ENCODE data around the gene CLDN7.

The CLDN7 gene

GRCh38 chr17:7285679-7286078 is 23.4 kb upstream of the CLDN7 start:
- no peak overlapping the region for H3K4me3 ChIP-seq (ENCODE audit: low read depth, low read length)

GRCh38 chr17:7284911-7285310 is 22.6 kb upstream of the CLDN7 start:
- no peak for TF ChIP-seq CTCF (conservative IDR thresholded peaks at IDR 0.05; ENCODE audit: low read depth, low read length)
- no peak for DNase-seq (ENCODE audit: low read depth)
- no peak overlapping the region for H3K4me3 ChIP-seq (ENCODE audit: low read depth, low read length)

More at GRCh38 chr17:7285679-7286078, 23.4 kb upstream of the CLDN7 start:
- no peak for TF ChIP-seq CTCF (conservative IDR thresholded peaks at IDR 0.05; ENCODE audit: low read depth, low read length)
- DNase-seq (ENCODE audit: low read depth), result no peak

GRCh38 chr17:7283471-7284216 is 21.4 kb upstream of the CLDN7 start:
- no peak overlapping the region for H3K4me3 ChIP-seq (ENCODE audit: low read depth, low read length)
- DNase-seq (ENCODE audit: low read depth), result no peak
- no peak for TF ChIP-seq CTCF (conservative IDR thresholded peaks at IDR 0.05; ENCODE audit: low read depth, low read length)

- H3K4me3 ChIP-seq (ENCODE audit: low read depth, low read length), result no peak overlapping the region
- TF ChIP-seq CTCF (conservative IDR thresholded peaks at IDR 0.05; ENCODE audit: low read depth, low read length), result no peak
- no peak for DNase-seq (ENCODE audit: low read depth)
Observed at GRCh38 chr17:7282752-7283321, 20.6 kb upstream of the CLDN7 start.

GRCh38 chr17:7281953-7282751 is 19.9 kb upstream of the CLDN7 start:
- peak overlapping the region; percentile 54 for H3K4me3 ChIP-seq (ENCODE audit: low read depth, low read length)
- TF ChIP-seq CTCF (conservative IDR thresholded peaks at IDR 0.05; ENCODE audit: low read depth, low read length), result no peak
- DNase-seq (ENCODE audit: low read depth), result no peak

GRCh38 chr17:7281074-7281952 is 19.0 kb upstream of the CLDN7 start, which contains the start of gene SLC2A4:
SLC2A4 (plus strand) TSS chr17:7281718; CDS start chr17:7281935, 217 bp downstream.
- no peak for TF ChIP-seq CTCF (conservative IDR thresholded peaks at IDR 0.05; ENCODE audit: low read depth, low read length)
- peak within 1 kb of the TSS; percentile 54 for H3K4me3 ChIP-seq (ENCODE audit: low read depth, low read length)
- peak; percentile 96 for DNase-seq (ENCODE audit: low read depth)

All from choroid plexus epithelial cell (primary cell).